WTC11 (cell line): ENCODE measurements around the gene LYRM1. TPM values are rescaled to one million over a fixed set of nuclear protein-coding genes. Genes with fewer than 3 reads are reported as not detected.

Experiments
- ATAC-seq: fragments of 200-7000 bp; cut with Tn5 transposase; 2 replicates; pipeline ENCODE4 v1.10.0; 2021; ENCODE audit warnings: mild to moderate bottlenecking, moderate library complexity
- CTCF ChIA-PET: fragments of 300-600 bp; sonication (Branson Sonifier 250); formaldehyde crosslinking; loops from one replicate; lab custom pipeline; 2021; ENCODE audit warnings: antibody characterized with exemption; lab: Charles Lee
- POLR2A ChIA-PET: fragments of 350-600 bp; sonication (Branson Sonifier 250); formaldehyde crosslinking; loops from one replicate; lab custom pipeline; 2021; ENCODE audit warnings: antibody characterized with exemption; lab: Charles Lee
- DNase-seq: peaks from one replicate; pipeline ENCODE4 v3.0.0; 2021; ENCODE audit warnings: low spot score
- H3K27ac Mint-ChIP-seq: 2 replicates; pipeline ENCODE4 v1.8.0; 2021; ENCODE audit warnings: mixed read lengths
- H3K27me3 Mint-ChIP-seq: 2 replicates; pipeline ENCODE4 v1.8.0; 2021; ENCODE audit warnings: low read depth, mild to moderate bottlenecking, moderate library complexity, mixed read lengths
- H3K36me3 Mint-ChIP-seq: 2 replicates; pipeline ENCODE4 v1.8.0; 2021; ENCODE audit warnings: mixed read lengths
- H3K4me1 Mint-ChIP-seq: 2 replicates; pipeline ENCODE4 v1.8.0; 2022; ENCODE audit warnings: mixed read lengths
- H3K4me3 Mint-ChIP-seq: 2 replicates; pipeline ENCODE4 v1.8.0; 2021; ENCODE audit warnings: mild to moderate bottlenecking, moderate library complexity, mixed read lengths
- H3K9me3 Mint-ChIP-seq: 2 replicates; pipeline ENCODE4 v1.8.0; 2021; ENCODE audit warnings: mixed read lengths
- CREM ChIP-seq: sonication (generic); formaldehyde crosslinking; IDR thresholded peaks from 2 replicates; pipeline ENCODE4 v1.8.1; 2022; ENCODE audit warnings: mild to moderate bottlenecking, missing genetic modification reagents, moderate library complexity
- ESRRA ChIP-seq: sonication (generic); formaldehyde crosslinking; IDR thresholded peaks from 2 replicates; pipeline ENCODE4 v1.8.1; 2022; ENCODE audit warnings: mild to moderate bottlenecking, missing genetic modification reagents, borderline replicate concordance
- FOXK1 ChIP-seq: sonication (generic); formaldehyde crosslinking; IDR thresholded peaks from 2 replicates; pipeline ENCODE4 v1.8.0; 2022; ENCODE audit warnings: mild to moderate bottlenecking, moderate library complexity, missing genetic modification reagents
- GABPB1 ChIP-seq: sonication (generic); formaldehyde crosslinking; IDR thresholded peaks from 2 replicates; pipeline ENCODE4 v1.8.1; 2023; ENCODE audit warnings: mild to moderate bottlenecking, missing genetic modification reagents
- JUN ChIP-seq: sonication (generic); formaldehyde crosslinking; IDR thresholded peaks from 2 replicates; pipeline ENCODE4 v1.8.0; 2023; ENCODE audit warnings: mild to moderate bottlenecking, missing genetic modification reagents
- NR3C1 ChIP-seq: sonication (generic); formaldehyde crosslinking; conservative IDR thresholded peaks from 2 replicates; pipeline ENCODE4 v1.8.1; 2023; ENCODE audit warnings: low read depth, mild to moderate bottlenecking, missing genetic modification reagents
- SMAD3 ChIP-seq: sonication (generic); formaldehyde crosslinking; IDR thresholded peaks from 2 replicates; pipeline ENCODE4 v1.8.0; 2022; ENCODE audit warnings: missing genetic modification reagents, mild to moderate bottlenecking, borderline replicate concordance
- total RNA-seq: library from RNA; stranded (reverse); gene quantifications from 3 replicates; pipeline ENCODE4 v1.2.3, GENCODE V29; 2021
- TF ChIP-seq, protein P1 (sequence below): sonication (generic); formaldehyde crosslinking; IDR thresholded peaks from 2 replicates; pipeline ENCODE4 v1.8.1; 2023; ENCODE audit warnings: mild to moderate bottlenecking, missing genetic modification reagents, borderline replicate concordance
- TF ChIP-seq, protein P2 (sequence below): sonication (generic); formaldehyde crosslinking; IDR thresholded peaks from 2 replicates; pipeline ENCODE4 v1.8.0; 2022; ENCODE audit warnings: mild to moderate bottlenecking, missing genetic modification reagents
- TF ChIP-seq, protein P3 (sequence below): sonication (generic); formaldehyde crosslinking; IDR thresholded peaks from 2 replicates; pipeline ENCODE4 v1.8.1; 2022; ENCODE audit warnings: mild to moderate bottlenecking, missing genetic modification reagents, moderate library complexity, borderline replicate concordance
- TF ChIP-seq, protein P4 (sequence below): sonication (generic); formaldehyde crosslinking; IDR thresholded peaks from 2 replicates; pipeline ENCODE4 v1.8.0; 2023; ENCODE audit warnings: missing genetic modification reagents, mild to moderate bottlenecking, borderline replicate concordance
- TF ChIP-seq, protein P5 (sequence below): fragments of 250-450 bp; sonication (Bioruptor Pico); IDR thresholded peaks from 2 replicates; pipeline ENCODE4 v1.9.0; 2021; ENCODE audit warnings: mild to moderate bottlenecking
- TF ChIP-seq, protein P6 (sequence below): sonication (generic); formaldehyde crosslinking; IDR thresholded peaks from 2 replicates; pipeline ENCODE4 v1.8.1; 2023; ENCODE audit warnings: mild to moderate bottlenecking, moderate library complexity, missing genetic modification reagents
- TF ChIP-seq, protein P7 (sequence below): sonication (generic); formaldehyde crosslinking; conservative IDR thresholded peaks from 2 replicates; pipeline ENCODE4 v1.8.1; 2022; ENCODE audit warnings: mild to moderate bottlenecking, missing genetic modification reagents

The LYRM1 gene
- total RNA-seq, 1 experiment from 2014 or later: 11.4 TPM

DNA sequence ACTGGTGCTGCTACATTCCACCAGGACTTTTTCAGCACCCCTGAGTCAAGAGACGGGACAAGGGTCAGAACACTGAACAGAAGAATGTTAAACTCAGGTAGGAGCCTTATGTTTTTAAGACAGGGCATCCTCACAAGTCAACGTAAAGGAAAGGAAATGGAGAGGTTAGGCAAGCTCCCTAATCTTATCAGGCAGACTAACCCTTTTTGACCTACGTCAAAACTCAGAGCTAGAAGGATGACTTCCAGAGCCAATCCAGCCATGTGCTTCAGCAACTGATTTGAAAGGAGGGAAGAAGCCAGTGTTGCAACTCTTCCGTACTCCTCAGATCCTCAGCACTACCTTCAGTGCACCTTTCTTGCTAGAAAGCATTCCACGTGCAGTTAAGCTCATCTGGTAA, 47.4 kb upstream of the LYRM1 start (continued):
- TF ChIP-seq, protein P1, sequence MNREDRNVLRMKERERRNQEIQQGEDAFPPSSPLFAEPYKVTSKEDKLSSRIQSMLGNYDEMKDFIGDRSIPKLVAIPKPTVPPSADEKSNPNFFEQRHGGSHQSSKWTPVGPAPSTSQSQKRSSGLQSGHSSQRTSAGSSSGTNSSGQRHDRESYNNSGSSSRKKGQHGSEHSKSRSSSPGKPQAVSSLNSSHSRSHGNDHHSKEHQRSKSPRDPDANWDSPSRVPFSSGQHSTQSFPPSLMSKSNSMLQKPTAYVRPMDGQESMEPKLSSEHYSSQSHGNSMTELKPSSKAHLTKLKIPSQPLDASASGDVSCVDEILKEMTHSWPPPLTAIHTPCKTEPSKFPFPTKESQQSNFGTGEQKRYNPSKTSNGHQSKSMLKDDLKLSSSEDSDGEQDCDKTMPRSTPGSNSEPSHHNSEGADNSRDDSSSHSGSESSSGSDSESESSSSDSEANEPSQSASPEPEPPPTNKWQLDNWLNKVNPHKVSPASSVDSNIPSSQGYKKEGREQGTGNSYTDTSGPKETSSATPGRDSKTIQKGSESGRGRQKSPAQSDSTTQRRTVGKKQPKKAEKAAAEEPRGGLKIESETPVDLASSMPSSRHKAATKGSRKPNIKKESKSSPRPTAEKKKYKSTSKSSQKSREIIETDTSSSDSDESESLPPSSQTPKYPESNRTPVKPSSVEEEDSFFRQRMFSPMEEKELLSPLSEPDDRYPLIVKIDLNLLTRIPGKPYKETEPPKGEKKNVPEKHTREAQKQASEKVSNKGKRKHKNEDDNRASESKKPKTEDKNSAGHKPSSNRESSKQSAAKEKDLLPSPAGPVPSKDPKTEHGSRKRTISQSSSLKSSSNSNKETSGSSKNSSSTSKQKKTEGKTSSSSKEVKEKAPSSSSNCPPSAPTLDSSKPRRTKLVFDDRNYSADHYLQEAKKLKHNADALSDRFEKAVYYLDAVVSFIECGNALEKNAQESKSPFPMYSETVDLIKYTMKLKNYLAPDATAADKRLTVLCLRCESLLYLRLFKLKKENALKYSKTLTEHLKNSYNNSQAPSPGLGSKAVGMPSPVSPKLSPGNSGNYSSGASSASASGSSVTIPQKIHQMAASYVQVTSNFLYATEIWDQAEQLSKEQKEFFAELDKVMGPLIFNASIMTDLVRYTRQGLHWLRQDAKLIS (CRISPR knock-in tag): no peak
- TF ChIP-seq ESRRA (CRISPR knock-in tag) (no peak), SMAD3 (no peak), JUN (no peak), NR3C1 (no peak), CREM (no peak), GABPB1 (CRISPR knock-in tag) (no peak)
- TF ChIP-seq, protein P2, sequence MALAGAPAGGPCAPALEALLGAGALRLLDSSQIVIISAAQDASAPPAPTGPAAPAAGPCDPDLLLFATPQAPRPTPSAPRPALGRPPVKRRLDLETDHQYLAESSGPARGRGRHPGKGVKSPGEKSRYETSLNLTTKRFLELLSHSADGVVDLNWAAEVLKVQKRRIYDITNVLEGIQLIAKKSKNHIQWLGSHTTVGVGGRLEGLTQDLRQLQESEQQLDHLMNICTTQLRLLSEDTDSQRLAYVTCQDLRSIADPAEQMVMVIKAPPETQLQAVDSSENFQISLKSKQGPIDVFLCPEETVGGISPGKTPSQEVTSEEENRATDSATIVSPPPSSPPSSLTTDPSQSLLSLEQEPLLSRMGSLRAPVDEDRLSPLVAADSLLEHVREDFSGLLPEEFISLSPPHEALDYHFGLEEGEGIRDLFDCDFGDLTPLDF (CRISPR knock-in tag): no peak
- TF ChIP-seq, protein P3, sequence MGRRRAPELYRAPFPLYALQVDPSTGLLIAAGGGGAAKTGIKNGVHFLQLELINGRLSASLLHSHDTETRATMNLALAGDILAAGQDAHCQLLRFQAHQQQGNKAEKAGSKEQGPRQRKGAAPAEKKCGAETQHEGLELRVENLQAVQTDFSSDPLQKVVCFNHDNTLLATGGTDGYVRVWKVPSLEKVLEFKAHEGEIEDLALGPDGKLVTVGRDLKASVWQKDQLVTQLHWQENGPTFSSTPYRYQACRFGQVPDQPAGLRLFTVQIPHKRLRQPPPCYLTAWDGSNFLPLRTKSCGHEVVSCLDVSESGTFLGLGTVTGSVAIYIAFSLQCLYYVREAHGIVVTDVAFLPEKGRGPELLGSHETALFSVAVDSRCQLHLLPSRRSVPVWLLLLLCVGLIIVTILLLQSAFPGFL: no peak
- TF ChIP-seq, protein P4, sequence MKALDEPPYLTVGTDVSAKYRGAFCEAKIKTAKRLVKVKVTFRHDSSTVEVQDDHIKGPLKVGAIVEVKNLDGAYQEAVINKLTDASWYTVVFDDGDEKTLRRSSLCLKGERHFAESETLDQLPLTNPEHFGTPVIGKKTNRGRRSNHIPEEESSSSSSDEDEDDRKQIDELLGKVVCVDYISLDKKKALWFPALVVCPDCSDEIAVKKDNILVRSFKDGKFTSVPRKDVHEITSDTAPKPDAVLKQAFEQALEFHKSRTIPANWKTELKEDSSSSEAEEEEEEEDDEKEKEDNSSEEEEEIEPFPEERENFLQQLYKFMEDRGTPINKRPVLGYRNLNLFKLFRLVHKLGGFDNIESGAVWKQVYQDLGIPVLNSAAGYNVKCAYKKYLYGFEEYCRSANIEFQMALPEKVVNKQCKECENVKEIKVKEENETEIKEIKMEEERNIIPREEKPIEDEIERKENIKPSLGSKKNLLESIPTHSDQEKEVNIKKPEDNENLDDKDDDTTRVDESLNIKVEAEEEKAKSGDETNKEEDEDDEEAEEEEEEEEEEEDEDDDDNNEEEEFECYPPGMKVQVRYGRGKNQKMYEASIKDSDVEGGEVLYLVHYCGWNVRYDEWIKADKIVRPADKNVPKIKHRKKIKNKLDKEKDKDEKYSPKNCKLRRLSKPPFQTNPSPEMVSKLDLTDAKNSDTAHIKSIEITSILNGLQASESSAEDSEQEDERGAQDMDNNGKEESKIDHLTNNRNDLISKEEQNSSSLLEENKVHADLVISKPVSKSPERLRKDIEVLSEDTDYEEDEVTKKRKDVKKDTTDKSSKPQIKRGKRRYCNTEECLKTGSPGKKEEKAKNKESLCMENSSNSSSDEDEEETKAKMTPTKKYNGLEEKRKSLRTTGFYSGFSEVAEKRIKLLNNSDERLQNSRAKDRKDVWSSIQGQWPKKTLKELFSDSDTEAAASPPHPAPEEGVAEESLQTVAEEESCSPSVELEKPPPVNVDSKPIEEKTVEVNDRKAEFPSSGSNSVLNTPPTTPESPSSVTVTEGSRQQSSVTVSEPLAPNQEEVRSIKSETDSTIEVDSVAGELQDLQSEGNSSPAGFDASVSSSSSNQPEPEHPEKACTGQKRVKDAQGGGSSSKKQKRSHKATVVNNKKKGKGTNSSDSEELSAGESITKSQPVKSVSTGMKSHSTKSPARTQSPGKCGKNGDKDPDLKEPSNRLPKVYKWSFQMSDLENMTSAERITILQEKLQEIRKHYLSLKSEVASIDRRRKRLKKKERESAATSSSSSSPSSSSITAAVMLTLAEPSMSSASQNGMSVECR (CRISPR knock-in tag): no peak

DNA sequence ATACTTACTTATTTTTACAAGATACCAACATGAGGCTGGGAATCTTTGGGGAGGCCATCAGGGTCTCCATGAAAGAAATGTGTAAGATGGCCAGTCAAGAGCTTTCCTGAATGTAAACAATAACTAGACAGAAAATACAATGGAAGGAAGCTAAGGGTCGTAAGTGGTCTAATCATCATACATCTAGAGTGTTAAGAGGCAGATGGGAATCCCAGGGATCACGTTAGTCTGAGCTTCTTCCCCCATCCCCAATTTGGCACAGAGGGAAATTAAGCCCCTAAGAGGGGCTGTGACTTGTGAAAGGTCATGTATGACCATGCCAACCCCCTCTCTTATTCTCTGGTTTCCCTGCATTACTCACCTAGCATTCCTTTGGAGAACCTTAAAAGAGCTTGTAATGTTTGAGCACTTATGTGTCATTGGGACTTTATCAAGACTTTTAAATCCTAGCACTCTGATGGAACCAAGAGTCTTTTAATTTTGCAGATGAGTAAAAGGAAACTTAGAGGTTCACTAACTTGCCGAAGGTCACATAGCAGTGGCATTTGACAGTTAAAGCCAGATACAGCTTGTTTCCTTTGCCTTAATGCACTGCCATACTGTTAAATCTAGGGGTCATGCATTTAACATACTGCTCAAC, 46.5 kb upstream of the LYRM1 start:
- ATAC-seq (no peak), DNase-seq (no peak)
- Mint-ChIP-seq H3K9me3 (no peaks in the 10 kb centered on the region), H3K36me3 (peaks cover 3% of the 10 kb centered on the region; the same call in 1 of the 2 replicates), H3K4me1 (peaks cover 22% of the 10 kb centered on the region), H3K27ac (peak overlapping the region; percentile 54; the same call in 1 of the 2 replicates), H3K4me3 (no peak overlapping the region), H3K27me3 (no peaks in the 10 kb centered on the region)
- TF ChIP-seq, protein P5, sequence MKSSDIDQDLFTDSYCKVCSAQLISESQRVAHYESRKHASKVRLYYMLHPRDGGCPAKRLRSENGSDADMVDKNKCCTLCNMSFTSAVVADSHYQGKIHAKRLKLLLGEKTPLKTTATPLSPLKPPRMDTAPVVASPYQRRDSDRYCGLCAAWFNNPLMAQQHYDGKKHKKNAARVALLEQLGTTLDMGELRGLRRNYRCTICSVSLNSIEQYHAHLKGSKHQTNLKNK (CRISPR knock-in tag): no peak
- ChIA-PET POLR2A (interaction anchor here (0.6 kb wide), 1 partner anchor 1496 kb away, joined by 3 read pairs; no protein-coding TSS in a partner anchor), CTCF (interaction anchor here (0.9 to 2.5 kb wide), 3 partner anchors 101 to 230 kb away, joined by 3 to 9 read pairs (median 4); no protein-coding TSS in a partner anchor)

DNA sequence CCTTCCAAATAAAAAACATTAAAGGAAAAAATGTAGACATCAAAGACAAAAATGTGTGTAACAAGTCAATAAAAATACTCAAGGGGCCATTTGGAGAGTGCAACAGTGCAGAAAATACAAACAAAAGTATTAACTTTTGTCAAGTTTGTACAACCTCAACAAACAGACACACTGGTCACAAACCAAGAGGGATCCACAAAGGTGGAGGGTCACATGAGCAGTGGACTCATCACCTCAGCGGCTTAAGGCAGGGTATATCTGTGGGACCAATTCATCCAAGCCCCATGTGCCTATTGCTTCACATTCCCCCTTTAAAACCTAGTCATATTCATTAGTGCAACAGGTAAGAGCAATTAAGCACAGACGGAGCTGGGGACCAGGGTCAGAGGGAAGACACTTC, 45.6 kb upstream of the LYRM1 start:
- no peak for ATAC-seq
- Mint-ChIP-seq H3K36me3 (peaks cover 3% of the 10 kb centered on the region; the same call in 1 of the 2 replicates), H3K4me1 (peaks cover 30% of the 10 kb centered on the region), H3K27ac (no peak overlapping the region), H3K27me3 (no peaks in the 10 kb centered on the region), H3K9me3 (no peaks in the 10 kb centered on the region), H3K4me3 (no peak overlapping the region)
- DNase-seq: no peak
- CTCF ChIA-PET: interaction anchor here (0.6 to 2.5 kb wide), 3 partner anchors 146 to 241 kb away, joined by 3 to 9 read pairs (median 4); no protein-coding TSS in a partner anchor
- POLR2A ChIA-PET: no interaction called here
- TF ChIP-seq FOXK1 (CRISPR knock-in tag): no peak
- TF ChIP-seq, protein P6, sequence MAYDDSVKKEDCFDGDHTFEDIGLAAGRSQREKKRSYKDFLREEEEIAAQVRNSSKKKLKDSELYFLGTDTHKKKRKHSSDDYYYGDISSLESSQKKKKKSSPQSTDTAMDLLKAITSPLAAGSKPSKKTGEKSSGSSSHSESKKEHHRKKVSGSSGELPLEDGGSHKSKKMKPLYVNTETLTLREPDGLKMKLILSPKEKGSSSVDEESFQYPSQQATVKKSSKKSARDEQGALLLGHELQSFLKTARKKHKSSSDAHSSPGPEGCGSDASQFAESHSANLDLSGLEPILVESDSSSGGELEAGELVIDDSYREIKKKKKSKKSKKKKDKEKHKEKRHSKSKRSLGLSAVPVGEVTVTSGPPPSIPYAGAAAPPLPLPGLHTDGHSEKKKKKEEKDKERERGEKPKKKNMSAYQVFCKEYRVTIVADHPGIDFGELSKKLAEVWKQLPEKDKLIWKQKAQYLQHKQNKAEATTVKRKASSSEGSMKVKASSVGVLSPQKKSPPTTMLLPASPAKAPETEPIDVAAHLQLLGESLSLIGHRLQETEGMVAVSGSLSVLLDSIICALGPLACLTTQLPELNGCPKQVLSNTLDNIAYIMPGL (CRISPR knock-in tag): no peak
- TF ChIP-seq, protein P7, sequence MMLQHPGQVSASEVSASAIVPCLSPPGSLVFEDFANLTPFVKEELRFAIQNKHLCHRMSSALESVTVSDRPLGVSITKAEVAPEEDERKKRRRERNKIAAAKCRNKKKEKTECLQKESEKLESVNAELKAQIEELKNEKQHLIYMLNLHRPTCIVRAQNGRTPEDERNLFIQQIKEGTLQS (CRISPR knock-in tag): no peak
